GM18870 (cell line): ENCODE measurements around the gene C1orf174.

Source experiments
- ATAC-seq: cut with Tn5 transposase; IDR thresholded peaks from one replicate; pipeline ENCODE4 v1.9.1; 2021; ENCODE audit warnings: moderate library complexity; ENCODE audit not compliant: unreplicated experiment

Gene C1orf174

GRCh38 chr1:3876716-3877115 is 23.4 kb downstream of the C1orf174 start:
- no peak for ATAC-seq

GRCh38 chr1:3874736-3875135 is 25.3 kb downstream of the C1orf174 start:
- no peak for ATAC-seq

GRCh38 chr1:3872546-3872945 is 27.5 kb downstream of the C1orf174 start:
- no peak for ATAC-seq

- ATAC-seq = no peak
These were observed 28.6 kb downstream of the C1orf174 start for GRCh38 chr1:3871451-3871805.

- ATAC-seq = no peak
These were observed 30.2 kb downstream of the C1orf174 start for GRCh38 chr1:3869751-3870301.

GRCh38 chr1:3868464-3869006 is 31.5 kb downstream of the C1orf174 start:
- ATAC-seq = no peak

GRCh38 chr1:3865606-3866160 is 34.4 kb downstream of the C1orf174 start:
- ATAC-seq = no peak

GRCh38 chr1:3864884-3865283 is 35.2 kb downstream of the C1orf174 start:
- no peak for ATAC-seq

GRCh38 chr1:3863231-3863935 is 36.7 kb downstream of the C1orf174 start:
- ATAC-seq = no peak

- ATAC-seq = no peak
These were observed 41.7 kb downstream of the C1orf174 start for GRCh38 chr1:3858231-3858981.

GRCh38 chr1:3857791-3858129 is 42.3 kb downstream of the C1orf174 start:
- no peak for ATAC-seq

- ATAC-seq = peak; percentile 95
These were observed 42.9 kb downstream of the C1orf174 start, which contains the start of the genes CEP104 and DFFB for GRCh38 chr1:3856923-3857790. CEP104 (minus strand) TSS chr1:3857211; CDS start chr1:3852407, 4,804 bp downstream. DFFB (plus strand) TSS chr1:3857476; CDS start chr1:3857604, 128 bp downstream.

- no peak for ATAC-seq
These were observed 47.2 kb downstream of the C1orf174 start for GRCh38 chr1:3852711-3853485.

- ATAC-seq = no peak
These were observed 48.0 kb downstream of the C1orf174 start for GRCh38 chr1:3852091-3852490.

- ATAC-seq = no peak
These were observed 48.8 kb downstream of the C1orf174 start for GRCh38 chr1:3851292-3851691.

- no peak for ATAC-seq
These were observed 49.2 kb downstream of the C1orf174 start for GRCh38 chr1:3850857-3851256.

- no peak for ATAC-seq
These were observed 53.0 kb downstream of the C1orf174 start for GRCh38 chr1:3847081-3847480.

- ATAC-seq = no peak
These were observed 53.5 kb downstream of the C1orf174 start for GRCh38 chr1:3846541-3846940.

GRCh38 chr1:3842912-3843311 is 57.2 kb downstream of the C1orf174 start:
- ATAC-seq = no peak

- ATAC-seq = no peak
These were observed 58.6 kb downstream of the C1orf174 start for GRCh38 chr1:3841491-3841890.
